WTC11 (cell line): ENCODE data around the gene PI4KB. TPM values are rescaled to one million over a fixed set of nuclear protein-coding genes. Genes with fewer than 3 reads are reported as not detected.

Source experiments
- ATAC-seq: fragments of 200-7000 bp; cut with Tn5 transposase; 2 replicates; pipeline ENCODE4 v1.10.0; 2021; ENCODE audit warnings: mild to moderate bottlenecking, moderate library complexity
- CTCF ChIA-PET: fragments of 300-600 bp; sonication (Branson Sonifier 250); formaldehyde crosslinking; loops from one replicate; lab custom pipeline; 2021; ENCODE audit warnings: antibody characterized with exemption; lab: Charles Lee
- POLR2A ChIA-PET: fragments of 350-600 bp; sonication (Branson Sonifier 250); formaldehyde crosslinking; loops from one replicate; lab custom pipeline; 2021; ENCODE audit warnings: antibody characterized with exemption; lab: Charles Lee
- DNase-seq: peaks from one replicate; pipeline ENCODE4 v3.0.0; 2021; ENCODE audit warnings: low spot score
- H3K27ac Mint-ChIP-seq: 2 replicates; pipeline ENCODE4 v1.8.0; 2021; ENCODE audit warnings: mixed read lengths
- H3K27me3 Mint-ChIP-seq: 2 replicates; pipeline ENCODE4 v1.8.0; 2021; ENCODE audit warnings: low read depth, mild to moderate bottlenecking, moderate library complexity, mixed read lengths
- H3K36me3 Mint-ChIP-seq: 2 replicates; pipeline ENCODE4 v1.8.0; 2021; ENCODE audit warnings: mixed read lengths
- H3K4me1 Mint-ChIP-seq: 2 replicates; pipeline ENCODE4 v1.8.0; 2022; ENCODE audit warnings: mixed read lengths
- H3K4me3 Mint-ChIP-seq: 2 replicates; pipeline ENCODE4 v1.8.0; 2021; ENCODE audit warnings: mild to moderate bottlenecking, moderate library complexity, mixed read lengths
- H3K9me3 Mint-ChIP-seq: 2 replicates; pipeline ENCODE4 v1.8.0; 2021; ENCODE audit warnings: mixed read lengths
- CREB1 ChIP-seq: sonication (generic); formaldehyde crosslinking; IDR thresholded peaks from 2 replicates; pipeline ENCODE4 v1.8.0; 2023; ENCODE audit warnings: mild to moderate bottlenecking, missing genetic modification reagents
- CREM ChIP-seq: sonication (generic); formaldehyde crosslinking; IDR thresholded peaks from 2 replicates; pipeline ENCODE4 v1.8.1; 2022; ENCODE audit warnings: mild to moderate bottlenecking, missing genetic modification reagents, moderate library complexity
- EMX1 ChIP-seq: fragments of 250-450 bp; sonication (Bioruptor Pico); IDR thresholded peaks from 2 replicates; pipeline ENCODE4 v1.8.0; 2021; ENCODE audit warnings: mild to moderate bottlenecking
- FOXK1 ChIP-seq: sonication (generic); formaldehyde crosslinking; IDR thresholded peaks from 2 replicates; pipeline ENCODE4 v1.8.0; 2022; ENCODE audit warnings: mild to moderate bottlenecking, moderate library complexity, missing genetic modification reagents
- FOXP1 ChIP-seq: sonication (generic); formaldehyde crosslinking; IDR thresholded peaks from 2 replicates; pipeline ENCODE4 v1.8.0; 2022; ENCODE audit warnings: missing genetic modification reagents, mild to moderate bottlenecking, moderate library complexity, borderline replicate concordance
- IRF1 ChIP-seq: sonication (generic); formaldehyde crosslinking; IDR thresholded peaks from 2 replicates; pipeline ENCODE4 v1.8.0; 2023; ENCODE audit warnings: missing genetic modification reagents
- JAZF1 ChIP-seq: fragments of 250-450 bp; sonication (Bioruptor Pico); IDR thresholded peaks from 2 replicates; pipeline ENCODE4 v1.9.0; 2021; ENCODE audit warnings: moderate library complexity, mild to moderate bottlenecking, inconsistent platforms
- NR2C2 ChIP-seq: sonication (generic); formaldehyde crosslinking; IDR thresholded peaks from 2 replicates; pipeline ENCODE4 v1.8.0; 2022; ENCODE audit warnings: mild to moderate bottlenecking, missing genetic modification reagents
- OVOL2 ChIP-seq: fragments of 250-450 bp; sonication (Bioruptor Pico); IDR thresholded peaks from 2 replicates; pipeline ENCODE4 v1.9.0; 2021; ENCODE audit warnings: mild to moderate bottlenecking, borderline replicate concordance
- TEAD1 ChIP-seq: sonication (generic); formaldehyde crosslinking; IDR thresholded peaks from 2 replicates; pipeline ENCODE4 v1.8.0; 2022; ENCODE audit warnings: mild to moderate bottlenecking, missing genetic modification reagents
- TP53 ChIP-seq: sonication (generic); formaldehyde crosslinking; IDR thresholded peaks from 2 replicates; pipeline ENCODE4 v1.8.1; 2023; ENCODE audit warnings: mild to moderate bottlenecking, missing genetic modification reagents
- ZSCAN18 ChIP-seq: fragments of 250-450 bp; sonication (Bioruptor Pico); IDR thresholded peaks from 2 replicates; pipeline ENCODE4 v2.1.2; 2022; ENCODE audit warnings: mild to moderate bottlenecking, moderate library complexity
- total RNA-seq: library from RNA; stranded (reverse); gene quantifications from 3 replicates; pipeline ENCODE4 v1.2.3, GENCODE V29; 2021
- TF ChIP-seq, protein P1 (sequence below): sonication (generic); formaldehyde crosslinking; IDR thresholded peaks from 2 replicates; pipeline ENCODE4 v1.8.1; 2022; ENCODE audit warnings: mild to moderate bottlenecking, missing genetic modification reagents, moderate library complexity, borderline replicate concordance
- TF ChIP-seq, protein P2 (sequence below): sonication (generic); formaldehyde crosslinking; IDR thresholded peaks from 2 replicates; pipeline ENCODE4 v1.8.1; 2022; ENCODE audit warnings: missing genetic modification reagents, borderline replicate concordance
- TF ChIP-seq, protein P3 (sequence below): sonication (generic); formaldehyde crosslinking; IDR thresholded peaks from 2 replicates; pipeline ENCODE4 v1.8.0; 2022; ENCODE audit warnings: mild to moderate bottlenecking, missing genetic modification reagents
- TF ChIP-seq, protein P4 (sequence below): fragments of 250-450 bp; sonication (Bioruptor Pico); conservative IDR thresholded peaks from 2 replicates; pipeline ENCODE4 v1.9.0; 2021; ENCODE audit warnings: mild to moderate bottlenecking

PI4KB gene
- total RNA-seq, 1 experiment from 2014 or later, result 33.6 TPM

DNA sequence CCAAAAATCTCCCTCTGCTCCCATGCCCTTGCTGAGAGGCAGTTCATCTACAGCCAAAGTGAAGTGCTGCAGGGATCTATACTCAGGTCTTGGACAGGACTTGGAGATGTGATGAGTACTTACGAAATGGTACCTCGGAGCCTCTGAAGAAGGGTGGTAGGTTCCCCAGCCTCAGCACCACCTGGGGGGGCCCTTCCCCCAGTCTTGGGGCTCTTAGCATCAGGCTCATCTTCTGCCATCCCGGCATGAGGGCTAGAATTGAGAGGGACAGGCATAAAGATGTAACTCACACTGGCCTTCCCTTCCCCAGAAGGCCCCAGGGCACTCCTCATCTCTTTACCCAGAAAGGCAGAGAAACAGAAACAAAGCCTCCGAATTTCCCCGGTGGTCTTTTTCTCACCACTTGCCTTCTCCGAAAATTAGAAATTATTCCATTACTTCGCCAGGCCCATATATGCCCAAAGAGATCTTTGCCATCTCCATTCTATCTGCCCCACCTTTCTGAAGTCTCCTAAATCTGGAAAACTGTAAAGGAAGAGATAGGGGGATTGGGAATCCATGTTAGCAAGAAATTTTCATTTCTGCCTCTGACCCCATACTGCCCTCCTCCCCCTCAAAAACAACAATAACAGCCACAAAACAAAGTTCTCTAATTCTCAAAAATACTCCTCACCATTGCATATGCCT lies 19.0 kb upstream of the PI4KB start:
- peaks cover 36% of the 10 kb centered on the region for H3K36me3 Mint-ChIP-seq
- H3K4me3 Mint-ChIP-seq, result peak overlapping the region; percentile 83
- ChIA-PET CTCF (no interaction called here), POLR2A (interaction anchor here (1.6 kb wide), 1 partner anchor 51 kb away, joined by 3 read pairs; no protein-coding TSS in a partner anchor)
- DNase-seq (no peak), ATAC-seq (no peak)
- peaks cover 20% of the 10 kb centered on the region for H3K4me1 Mint-ChIP-seq
- H3K27me3 Mint-ChIP-seq, result no peaks in the 10 kb centered on the region
- TF ChIP-seq TP53 (CRISPR knock-in tag), result no peak
- no peak for TF ChIP-seq FOXP1 (CRISPR knock-in tag)
- TF ChIP-seq, protein P1, sequence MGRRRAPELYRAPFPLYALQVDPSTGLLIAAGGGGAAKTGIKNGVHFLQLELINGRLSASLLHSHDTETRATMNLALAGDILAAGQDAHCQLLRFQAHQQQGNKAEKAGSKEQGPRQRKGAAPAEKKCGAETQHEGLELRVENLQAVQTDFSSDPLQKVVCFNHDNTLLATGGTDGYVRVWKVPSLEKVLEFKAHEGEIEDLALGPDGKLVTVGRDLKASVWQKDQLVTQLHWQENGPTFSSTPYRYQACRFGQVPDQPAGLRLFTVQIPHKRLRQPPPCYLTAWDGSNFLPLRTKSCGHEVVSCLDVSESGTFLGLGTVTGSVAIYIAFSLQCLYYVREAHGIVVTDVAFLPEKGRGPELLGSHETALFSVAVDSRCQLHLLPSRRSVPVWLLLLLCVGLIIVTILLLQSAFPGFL, result no peak
- no peak for TF ChIP-seq IRF1
- TF ChIP-seq OVOL2 (CRISPR knock-in tag), result no peak
- TF ChIP-seq, protein P2, sequence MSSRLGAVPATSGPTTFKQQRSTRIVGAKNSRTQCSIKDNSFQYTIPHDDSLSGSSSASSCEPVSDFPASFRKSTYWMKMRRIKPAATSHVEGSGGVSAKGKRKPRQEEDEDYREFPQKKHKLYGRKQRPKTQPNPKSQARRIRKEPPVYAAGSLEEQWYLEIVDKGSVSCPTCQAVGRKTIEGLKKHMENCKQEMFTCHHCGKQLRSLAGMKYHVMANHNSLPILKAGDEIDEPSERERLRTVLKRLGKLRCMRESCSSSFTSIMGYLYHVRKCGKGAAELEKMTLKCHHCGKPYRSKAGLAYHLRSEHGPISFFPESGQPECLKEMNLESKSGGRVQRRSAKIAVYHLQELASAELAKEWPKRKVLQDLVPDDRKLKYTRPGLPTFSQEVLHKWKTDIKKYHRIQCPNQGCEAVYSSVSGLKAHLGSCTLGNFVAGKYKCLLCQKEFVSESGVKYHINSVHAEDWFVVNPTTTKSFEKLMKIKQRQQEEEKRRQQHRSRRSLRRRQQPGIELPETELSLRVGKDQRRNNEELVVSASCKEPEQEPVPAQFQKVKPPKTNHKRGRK, result no peak
- TF ChIP-seq FOXK1 (CRISPR knock-in tag), result no peak
- H3K27ac Mint-ChIP-seq, result peak overlapping the region; percentile 100
- 0 out of 2 replicates have a peak, but pooled peaks cover 4% of the 10 kb centered on the region for H3K9me3 Mint-ChIP-seq

GRCh38 chr1:151344291-151344690 lies 17.1 kb upstream of the PI4KB start:
- ATAC-seq (no peak), DNase-seq (no peak)
- no peak overlapping the region for H3K4me3 Mint-ChIP-seq

More at GRCh38 chr1:151344291-151344690, 17.1 kb upstream of the PI4KB start:
- TF ChIP-seq NR2C2 (CRISPR knock-in tag) (no peak), CREM (CRISPR knock-in tag) (no peak), CREB1 (CRISPR knock-in tag) (no peak), TEAD1 (CRISPR knock-in tag) (no peak), TP53 (CRISPR knock-in tag) (no peak), JAZF1 (CRISPR knock-in tag) (no peak), ZSCAN18 (no peak), EMX1 (CRISPR knock-in tag) (no peak)
- TF ChIP-seq, protein P3, sequence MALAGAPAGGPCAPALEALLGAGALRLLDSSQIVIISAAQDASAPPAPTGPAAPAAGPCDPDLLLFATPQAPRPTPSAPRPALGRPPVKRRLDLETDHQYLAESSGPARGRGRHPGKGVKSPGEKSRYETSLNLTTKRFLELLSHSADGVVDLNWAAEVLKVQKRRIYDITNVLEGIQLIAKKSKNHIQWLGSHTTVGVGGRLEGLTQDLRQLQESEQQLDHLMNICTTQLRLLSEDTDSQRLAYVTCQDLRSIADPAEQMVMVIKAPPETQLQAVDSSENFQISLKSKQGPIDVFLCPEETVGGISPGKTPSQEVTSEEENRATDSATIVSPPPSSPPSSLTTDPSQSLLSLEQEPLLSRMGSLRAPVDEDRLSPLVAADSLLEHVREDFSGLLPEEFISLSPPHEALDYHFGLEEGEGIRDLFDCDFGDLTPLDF (CRISPR knock-in tag), result no peak
- TF ChIP-seq, protein P4, sequence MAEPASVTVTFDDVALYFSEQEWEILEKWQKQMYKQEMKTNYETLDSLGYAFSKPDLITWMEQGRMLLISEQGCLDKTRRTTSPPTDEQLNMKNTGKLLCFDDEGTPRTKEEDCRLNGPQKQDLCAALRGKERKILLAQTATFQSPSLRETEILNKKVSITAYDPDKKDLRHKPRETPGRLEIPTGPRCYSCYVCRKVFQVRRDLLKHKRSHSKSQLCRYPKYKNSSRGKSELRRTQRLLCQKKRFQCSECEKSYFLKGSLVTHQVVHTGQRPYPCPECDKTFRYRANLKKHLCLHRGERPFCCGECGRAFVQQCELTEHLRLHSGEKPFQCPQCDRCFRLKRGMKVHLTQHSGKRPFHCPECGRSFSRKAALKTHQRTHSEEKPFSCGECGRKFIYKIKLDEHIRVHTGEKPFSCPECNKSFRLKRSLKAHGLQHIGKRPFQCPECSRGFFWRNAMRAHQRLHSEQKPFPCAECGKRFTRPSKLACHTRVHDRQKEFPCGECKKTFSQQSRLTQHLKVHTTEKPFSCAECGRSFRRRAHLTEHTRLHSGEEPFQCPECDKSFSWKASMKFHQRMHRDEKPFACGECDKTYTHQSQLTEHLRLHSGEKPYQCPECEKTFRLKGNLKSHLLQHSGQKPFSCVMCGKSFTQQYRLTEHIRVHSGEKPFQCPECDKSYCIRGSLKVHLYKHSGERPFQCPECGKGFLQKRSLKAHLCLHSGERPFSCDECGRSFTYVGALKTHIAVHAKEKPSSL (CRISPR knock-in tag), result no peak
- H3K9me3 Mint-ChIP-seq, result no peaks in the 10 kb centered on the region
- ChIA-PET CTCF (interaction anchor here (0.6 kb wide), 1 partner anchor 12 kb away, joined by 4 read pairs; no protein-coding TSS in a partner anchor), POLR2A (interaction anchor here (1.0 kb wide), 1 partner anchor 17 kb away, joined by 3 read pairs; no protein-coding TSS in a partner anchor)
- no peak overlapping the region for H3K27ac Mint-ChIP-seq
- peaks cover 33% of the 10 kb centered on the region for H3K36me3 Mint-ChIP-seq
- no peaks in the 10 kb centered on the region for H3K27me3 Mint-ChIP-seq
- H3K4me1 Mint-ChIP-seq, result peaks cover 20% of the 10 kb centered on the region
